HepG2 (cell line): ENCODE measurements around the gene TBC1D19. TPM values are rescaled to one million over a fixed set of nuclear protein-coding genes. Genes with fewer than 3 reads are reported as not detected.

Experiments
- ATAC-seq: fragments of 200-7000 bp; cut with Tn5 transposase; 3 replicates; pipeline ENCODE4 v1.9.1; 2020; ENCODE audit warnings: mild to moderate bottlenecking, moderate library complexity
- BruUV-seq: library from RNA; stranded (reverse); fragments of 400-500 nt; replicated peaks from 2 replicates; lab custom pipeline; 2021; lab: Mats Ljungman, UMichigan
- CTCF ChIA-PET: fragments of 300-600 bp; formaldehyde crosslinking; extraction: SDS; loops from one replicate; lab custom pipeline; 2021; ENCODE audit warnings: low total read pairs, inconsistent platforms, low intra/inter-chr PET ratio; lab: Yijun Ruan, JAX
- POLR2A ChIA-PET: fragments of 350-600 bp; sonication (Branson Sonifier 250); formaldehyde crosslinking; loops from one replicate; lab custom pipeline; 2020; ENCODE audit warnings: antibody characterized with exemption, inconsistent platforms; lab: Yijun Ruan, JAX
- DNase-seq: peaks from one replicate; pipeline ENCODE4 v3.0.0-alpha.2; 2015; ENCODE audit warnings: low spot score
- FAIRE-seq: peaks from 3 replicates; lab custom pipeline; 2011; peaks lifted over from hg19 to GRCh38; lab: Jason Lieb, UNC
- H2AFZ ChIP-seq: one replicate; pipeline ENCODE4 v1.6.1; 2011; ENCODE audit warnings: low read length, inconsistent platforms
- H3K27ac ChIP-seq: fragments of 300-600 bp; 3 replicates; pipeline ENCODE4 v1.8.0; 2011; ENCODE audit warnings: mixed run types, mild to moderate bottlenecking, mixed read lengths, low read length, inconsistent platforms; ENCODE audit not compliant: insufficient read depth; ENCODE audit errors: extremely low read length
- H3K27me3 ChIP-seq, 2 experiments: fragments of 200-600 bp in 1 of 2; 2 replicates in 1 of 2; 3 replicates in 1 of 2; pipeline versions ENCODE4 v1.6.0 to v1.8.0; 2011; ENCODE audit warnings: low read length in 2 of 2, mild to moderate bottlenecking in 2 of 2, moderate library complexity in 2 of 2, inconsistent platforms in 1 of 2; ENCODE audit not compliant: insufficient read depth in 2 of 2, control insufficient read depth in 1 of 2
- H3K36me3 ChIP-seq, 2 experiments: fragments of 200-600 bp in 1 of 2; replicated peaks in 1 of 2; 2 replicates in 1 of 2; 3 replicates in 1 of 2; pipeline versions ENCODE4 v1.5.1 to v1.8.0; 2011; ENCODE audit warnings: low read length in 2 of 2, inconsistent platforms in 1 of 2; ENCODE audit not compliant: insufficient read depth in 2 of 2, control insufficient read depth in 1 of 2
- H3K4me1 ChIP-seq: 2 replicates; pipeline ENCODE4 v1.5.1; 2012; ENCODE audit warnings: low read length, inconsistent platforms; ENCODE audit not compliant: insufficient read depth
- H3K4me2 ChIP-seq: 2 replicates; pipeline ENCODE4 v1.6.0; 2011; ENCODE audit warnings: low read depth, low read length, inconsistent platforms
- H3K4me3 ChIP-seq, 3 experiments: fragments of 200-600 bp in 1 of 3; sonication (generic), shearing (Covaris generic) in 1 of 3; replicated peaks in 1 of 3; 2 replicates each; pipeline ENCODE4 v1.5.1; 2011 to 2016; ENCODE audit warnings: low read length in 3 of 3, inconsistent platforms in 2 of 3, low read depth in 2 of 3, mild to moderate bottlenecking in 2 of 3, control low read depth in 1 of 3, mixed read lengths in 1 of 3; ENCODE audit not compliant: insufficient read depth in 1 of 3
- H3K79me2 ChIP-seq: one replicate; pipeline ENCODE4 v1.6.1; 2011; ENCODE audit warnings: low read length, inconsistent platforms; ENCODE audit not compliant: insufficient read depth
- H3K9ac ChIP-seq: 2 replicates; pipeline ENCODE4 v1.6.0; 2011; ENCODE audit warnings: mild to moderate bottlenecking, low read depth, low read length, inconsistent platforms; ENCODE audit not compliant: insufficient read depth
- H3K9me3 ChIP-seq: 2 replicates; pipeline ENCODE4 v1.5.1; 2012; ENCODE audit warnings: mild to moderate bottlenecking, low read length
- H4K20me1 ChIP-seq: 2 replicates; pipeline ENCODE4 v1.6.0; 2011; ENCODE audit warnings: inconsistent platforms, mild to moderate bottlenecking, low read length, moderate library complexity; ENCODE audit not compliant: insufficient read depth
- CCAR2 ChIP-seq: fragments of 200-400 bp; formaldehyde crosslinking; optimal IDR thresholded peaks from 2 replicates; pipeline ENCODE3; 2018; ENCODE audit warnings: low read depth, mild to moderate bottlenecking, low read length, moderate library complexity
- GABPB1 ChIP-seq: IDR thresholded peaks from 2 replicates; pipeline ENCODE4 v1.6.1; 2016; ENCODE audit warnings: mild to moderate bottlenecking, missing genetic modification reagents, moderate library complexity, missing compliant biosample characterization
- GATAD1 ChIP-seq: IDR thresholded peaks from 2 replicates; pipeline ENCODE4 v1.6.1; 2016; ENCODE audit warnings: missing genetic modification reagents, missing compliant biosample characterization
- MYNN ChIP-seq: sonication (generic); formaldehyde crosslinking; IDR thresholded peaks from 2 replicates; pipeline ENCODE4 v1.4.0; 2020; ENCODE audit warnings: mild to moderate bottlenecking, low read depth, missing genetic modification reagents
- NCOA1 ChIP-seq: sonication (generic); formaldehyde crosslinking; IDR thresholded peaks from 2 replicates; pipeline ENCODE4 v1.9.0; 2021; ENCODE audit warnings: missing genetic modification reagents
- POGK ChIP-seq: sonication (generic); formaldehyde crosslinking; conservative IDR thresholded peaks from 2 replicates; pipeline ENCODE4 v1.8.0; 2022; ENCODE audit warnings: mild to moderate bottlenecking, moderate library complexity, missing genetic modification reagents
- ZBTB7A ChIP-seq: sonication (generic); formaldehyde crosslinking; IDR thresholded peaks from 2 replicates; pipeline ENCODE4 v1.8.0; 2022; ENCODE audit warnings: mild to moderate bottlenecking, missing genetic modification reagents
- ZFP37 ChIP-seq: sonication (generic); formaldehyde crosslinking; IDR thresholded peaks from 2 replicates; pipeline ENCODE4 v1.4.0; 2020; ENCODE audit warnings: missing genetic modification reagents, borderline replicate concordance
- ZFP41 ChIP-seq: sonication (generic); formaldehyde crosslinking; IDR thresholded peaks from 2 replicates; pipeline ENCODE4 v1.4.0; 2020; ENCODE audit warnings: mild to moderate bottlenecking, missing genetic modification reagents, borderline replicate concordance
- ZNF138 ChIP-seq: sonication (generic); formaldehyde crosslinking; IDR thresholded peaks from 2 replicates; pipeline ENCODE4 v1.5.0; 2020; ENCODE audit warnings: mild to moderate bottlenecking, low read depth, missing genetic modification reagents
- WGBS: methylation state at CpG from one replicate; pipeline ENCODE4 v1.1.6; 2017; ENCODE audit warnings: low lambda C conversion rate; 5-methylcytosine and 5-hydroxymethylcytosine counted together
- in situ Hi-C: cut with HindIII; loops from 2 replicates; pipeline ENCODE4 v1.10.0; 2017; ENCODE audit warnings: low pct_unique_long_range_greater_than_20kb; ENCODE audit not compliant: extremely low pct_ligation_motif_present
- intact Hi-C: fragments of 100-400 bp; cut with micrococcal nuclease; formaldehyde crosslinking; loops from one replicate; pipeline ENCODE4 v1.10.0; 2022; ENCODE audit not compliant: unreplicated experiment
- polyA plus RNA-seq, 8 experiments: library from polyadenylated mRNA; depleted of rRNA in 3 of 8; stranded (reverse) in 7 of 8; unstranded in 1 of 8; fragments of >200 nt; fragmentation: Illumina TruSeq in 4 of 8; extraction: Trizol in 4 of 8; gene quantifications; 2 replicates each; pipeline versions ENCODE4 v1.2.1 to v1.2.3, GENCODE V29; 2011 to 2016; ENCODE audit warnings: low read depth in 4 of 8, missing spikeins in 1 of 8, mixed read lengths in 1 of 8; ENCODE audit not compliant: insufficient read depth in 1 of 8
- total RNA-seq, 5 experiments: library from RNA; depleted of rRNA; stranded (reverse); fragments of >200 nt; fragmentation: Illumina TruSeq; extraction: Trizol; gene quantifications; 2 replicates each; pipeline ENCODE4 v1.2.3, GENCODE V29; 2016; ENCODE audit warnings: low read depth in 1 of 5

TBC1D19 gene
- total and polyA plus RNA-seq, 2 of the 13 experiments (the other 11 are each of a cell fraction or from before 2014, with no cell fraction given) = 1.6 to 3.5 TPM

GRCh38 chr4:26736621-26737020 is 152.7 kb downstream of the TBC1D19 start:
- FAIRE-seq (no peak), DNase-seq (no peak), ATAC-seq (no peak)
- intact Hi-C loops (no loop called here), in situ Hi-C loops (no loop called here)
- no peak overlapping the region for H3K9ac ChIP-seq
- no peaks in the 10 kb centered on the region for H3K36me3 ChIP-seq
- ChIA-PET POLR2A (no interaction called here), CTCF (no interaction called here)
- H3K4me3 ChIP-seq = no peak overlapping the region
- no peaks in the 10 kb centered on the region for H4K20me1 ChIP-seq
- H3K9me3 ChIP-seq = no peaks in the 10 kb centered on the region
- H3K4me1 ChIP-seq = no peaks in the 10 kb centered on the region
- TF ChIP-seq POGK = no peak
- no peak for TF ChIP-seq ZFP41 (CRISPR knock-in tag)
- TF ChIP-seq ZNF138 (CRISPR knock-in tag) = no peak
- no peak for TF ChIP-seq NCOA1 (CRISPR knock-in tag)
- no peak overlapping the region for H2AFZ ChIP-seq
- WGBS = 47% methylated on average over 1 of the region's 1 CpG
- no peak overlapping the region for H3K27ac ChIP-seq
- no TSS peak for BruUV-seq
- H3K79me2 ChIP-seq = no peaks in the 10 kb centered on the region
- H3K27me3 ChIP-seq = no peaks in the 10 kb centered on the region
- no peak overlapping the region for H3K4me2 ChIP-seq

- no peak for TF ChIP-seq MYNN (CRISPR knock-in tag)
- no peak for TF ChIP-seq ZBTB7A (CRISPR knock-in tag)
- TF ChIP-seq GABPB1 (CRISPR knock-in tag) = no peak
- no peak for TF ChIP-seq GATAD1 (CRISPR knock-in tag)
- TF ChIP-seq CCAR2 = no peak
- TF ChIP-seq ZFP37 = no peak
- intact Hi-C loops (no loop called here), in situ Hi-C loops (no loop called here)
- Histone ChIP-seq H3K4me3 (no peak overlapping the region), H3K27me3 (no peaks in the 10 kb centered on the region), H3K79me2 (no peaks in the 10 kb centered on the region), H3K4me2 (no peak overlapping the region), H3K36me3 (no peaks in the 10 kb centered on the region), H2AFZ (no peak overlapping the region), H3K9ac (no peak overlapping the region), H3K27ac (no peak overlapping the region), H4K20me1 (no peaks in the 10 kb centered on the region), H3K4me1 (no peaks in the 10 kb centered on the region), H3K9me3 (no peaks in the 10 kb centered on the region)
- FAIRE-seq (no peak), ATAC-seq (no peak), DNase-seq (no peak)
- POLR2A ChIA-PET = no interaction called here
- no TSS peak for BruUV-seq
- 5% methylated on average over 1 of the region's 1 CpG for WGBS
- CTCF ChIA-PET = no interaction called here
Observed at GRCh38 chr4:26737385-26737784, 153.5 kb downstream of the TBC1D19 start.
